ENCODE data around the gene LRRC17. TPM values are rescaled to one million over a fixed set of nuclear protein-coding genes. Genes with fewer than 3 reads are reported as not detected.
A peak's percentile ranks its signal among the peaks of the same experiment; 100 is the strongest.

The LRRC17 gene
- total and polyA plus RNA-seq, 9 of the 15 experiments (the other 6 are each of a cell fraction or from before 2014, with no cell fraction given): 0.03 to 0.18 (median 0.12) TPM; not detected in 5

GRCh38 chr7:102992938-102993717 is 80.3 kb downstream of the LRRC17 start (continued):
- peak; percentile 85; the same call in 1 of the 2 replicates for TF ChIP-seq CREB3L1 (IDR thresholded peaks at IDR 0.05; ENCODE audit: borderline replicate concordance, low read depth)
- TF ChIP-seq SMARCB1 (IDR thresholded peaks at IDR 0.05; ENCODE audit: insufficient read length, low read depth): peak; percentile 61
- no peak for TF ChIP-seq FOXP1 (CRISPR knock-in tag; IDR thresholded peaks at IDR 0.05)
- peak; percentile 39; the same call in 1 of the 2 replicates for TF ChIP-seq RAD51 (IDR thresholded peaks at IDR 0.05; ENCODE audit: borderline replicate concordance, low read depth)
- peak; percentile 99 for TF ChIP-seq DPF2 (IDR thresholded peaks at IDR 0.05)
- TF ChIP-seq TFAP4 (CRISPR knock-in tag; IDR thresholded peaks at IDR 0.05; ENCODE audit: borderline replicate concordance): no peak
- no peak for TF ChIP-seq SREBF1 (IDR thresholded peaks at IDR 0.05; ENCODE audit: borderline replicate concordance, low read depth, low read length)
- TF ChIP-seq E2F1 (CRISPR knock-in tag; IDR thresholded peaks at IDR 0.05): no peak
- TF ChIP-seq POU5F1 (IDR thresholded peaks at IDR 0.05; ENCODE audit: borderline replicate concordance, low read depth, low read length, partially characterized antibody): no peak
- TF ChIP-seq EP300 (IDR thresholded peaks at IDR 0.05; ENCODE audit: low read length): peak; percentile 95
- TF ChIP-seq TEAD4 (IDR thresholded peaks at IDR 0.05; ENCODE audit: low read length): peak; percentile 98
- no peak for TF ChIP-seq TEAD4 (CRISPR knock-in tag; IDR thresholded peaks at IDR 0.05; ENCODE audit: borderline replicate concordance)
- TF ChIP-seq ATF6 (CRISPR knock-in tag; IDR thresholded peaks at IDR 0.05): no peak
- TF ChIP-seq ELF4 (CRISPR knock-in tag; IDR thresholded peaks at IDR 0.05): peak; percentile 90
- no peak for TF ChIP-seq STAG1 (CRISPR knock-in tag; IDR thresholded peaks at IDR 0.05; ENCODE audit: borderline replicate concordance)
- TF ChIP-seq MLLT1 (IDR thresholded peaks at IDR 0.05): peak; percentile 59 to 83; a peak in 2 of 4 replicates
- no peak for TF ChIP-seq TEAD2 (tag; IDR thresholded peaks at IDR 0.05)
- peak; percentile 60; the same call in 1 of the 2 replicates for TF ChIP-seq ZNF584 (CRISPR knock-in tag; IDR thresholded peaks at IDR 0.05; ENCODE audit: low read depth)
